ENCODE results near the gene ACTMAP. TPM values are rescaled to one million over a fixed set of nuclear protein-coding genes. Genes with fewer than 3 reads are reported as not detected.

The ACTMAP gene
- total RNA-seq, 1 experiment from 2014 or later: 17.8 TPM

DNA sequence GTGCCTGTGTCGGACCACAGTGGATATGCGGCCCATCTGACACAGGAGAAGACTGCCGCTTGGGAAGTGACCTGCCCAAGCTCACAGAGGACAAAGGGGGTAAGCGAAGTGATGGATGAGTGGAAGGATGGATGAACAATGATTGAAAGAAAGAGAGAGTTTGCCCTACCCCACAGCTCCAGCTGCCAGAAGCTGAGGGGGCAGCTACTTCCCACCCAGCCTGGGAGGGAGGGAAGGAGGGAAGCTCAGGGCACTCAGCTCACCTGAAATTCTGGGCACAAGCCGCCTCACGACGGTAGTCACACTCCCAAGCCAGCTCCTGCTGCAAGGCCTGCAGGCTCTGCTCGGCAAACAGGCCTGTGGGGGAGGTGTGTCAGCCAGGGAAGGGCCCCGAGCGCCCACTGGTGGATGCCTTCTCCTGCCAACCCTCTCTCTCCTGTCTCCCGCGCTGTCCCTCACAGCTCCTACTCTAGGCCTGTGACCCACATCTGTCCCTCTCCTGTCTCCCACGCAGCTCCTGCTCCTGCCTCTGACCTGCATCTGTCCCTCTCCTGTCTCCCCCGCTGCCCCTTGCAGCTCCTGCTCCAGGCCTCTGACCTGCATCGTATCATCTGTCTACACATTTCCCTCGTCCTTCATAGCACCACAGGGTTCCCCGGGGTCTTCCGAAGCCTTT is 47.8 kb downstream of the ACTMAP start:
- DNase-seq: no peak
- intact Hi-C loops (cut with micrococcal nuclease; ENCODE audit: unreplicated experiment): no loop called here
- no peak overlapping the region for H3K4me3 Mint-ChIP-seq (ENCODE audit: low read depth, unreplicated experiment)
- no peaks in the 10 kb centered on the region for H3K4me1 Mint-ChIP-seq (ENCODE audit: low read depth, unreplicated experiment)
- peaks cover 60% of the 10 kb centered on the region for H3K36me3 Mint-ChIP-seq (ENCODE audit: insufficient read depth, unreplicated experiment)
- no peaks in the 10 kb centered on the region for H3K9me3 Mint-ChIP-seq (ENCODE audit: low read depth, unreplicated experiment)
- no TSS peak for BruUV-seq (replicated peaks)
- no peak overlapping the region for H3K27ac Mint-ChIP-seq (ENCODE audit: unreplicated experiment)
- no peaks in the 10 kb centered on the region for H3K27me3 Mint-ChIP-seq (ENCODE audit: unreplicated experiment)
- TF ChIP-seq, protein P1, sequence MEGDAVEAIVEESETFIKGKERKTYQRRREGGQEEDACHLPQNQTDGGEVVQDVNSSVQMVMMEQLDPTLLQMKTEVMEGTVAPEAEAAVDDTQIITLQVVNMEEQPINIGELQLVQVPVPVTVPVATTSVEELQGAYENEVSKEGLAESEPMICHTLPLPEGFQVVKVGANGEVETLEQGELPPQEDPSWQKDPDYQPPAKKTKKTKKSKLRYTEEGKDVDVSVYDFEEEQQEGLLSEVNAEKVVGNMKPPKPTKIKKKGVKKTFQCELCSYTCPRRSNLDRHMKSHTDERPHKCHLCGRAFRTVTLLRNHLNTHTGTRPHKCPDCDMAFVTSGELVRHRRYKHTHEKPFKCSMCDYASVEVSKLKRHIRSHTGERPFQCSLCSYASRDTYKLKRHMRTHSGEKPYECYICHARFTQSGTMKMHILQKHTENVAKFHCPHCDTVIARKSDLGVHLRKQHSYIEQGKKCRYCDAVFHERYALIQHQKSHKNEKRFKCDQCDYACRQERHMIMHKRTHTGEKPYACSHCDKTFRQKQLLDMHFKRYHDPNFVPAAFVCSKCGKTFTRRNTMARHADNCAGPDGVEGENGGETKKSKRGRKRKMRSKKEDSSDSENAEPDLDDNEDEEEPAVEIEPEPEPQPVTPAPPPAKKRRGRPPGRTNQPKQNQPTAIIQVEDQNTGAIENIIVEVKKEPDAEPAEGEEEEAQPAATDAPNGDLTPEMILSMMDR (IDR thresholded peaks at IDR 0.05; ENCODE audit: unreplicated experiment): no peak
- CTCF ChIA-PET: no interaction called here

DNA sequence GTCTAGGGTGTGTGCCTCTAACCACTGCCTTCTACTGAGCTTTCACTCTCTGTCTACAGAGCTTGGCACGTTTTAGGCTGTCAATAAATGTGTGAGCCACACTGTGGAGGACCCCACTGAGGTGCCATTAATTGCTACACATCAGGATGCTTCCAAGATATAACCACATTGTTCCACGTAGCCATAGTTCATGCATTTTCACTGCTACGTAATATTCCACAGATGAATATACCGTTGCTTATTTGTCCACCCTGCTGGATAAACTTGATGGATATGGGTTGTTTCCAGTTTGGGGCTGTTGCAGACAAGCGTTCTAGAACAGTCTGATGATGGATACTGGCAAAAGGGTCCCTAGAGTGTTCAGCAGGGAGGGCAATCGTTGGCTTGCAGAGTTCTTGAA is 48.5 kb downstream of the ACTMAP start:
- Mint-ChIP-seq H3K27me3 (ENCODE audit: unreplicated experiment) (no peaks in the 10 kb centered on the region), H3K9me3 (ENCODE audit: low read depth, unreplicated experiment) (no peaks in the 10 kb centered on the region), H3K36me3 (ENCODE audit: insufficient read depth, unreplicated experiment) (peaks cover 61% of the 10 kb centered on the region), H3K27ac (ENCODE audit: unreplicated experiment) (no peak overlapping the region), H3K4me3 (ENCODE audit: low read depth, unreplicated experiment) (no peak overlapping the region), H3K4me1 (ENCODE audit: low read depth, unreplicated experiment) (no peaks in the 10 kb centered on the region)
- CTCF ChIA-PET: no interaction called here
- no peak for DNase-seq
- no TSS peak for BruUV-seq (replicated peaks)
- TF ChIP-seq, protein P1 (IDR thresholded peaks at IDR 0.05; ENCODE audit: unreplicated experiment): no peak
- intact Hi-C loops (cut with micrococcal nuclease; ENCODE audit: unreplicated experiment): no loop called here

DNA sequence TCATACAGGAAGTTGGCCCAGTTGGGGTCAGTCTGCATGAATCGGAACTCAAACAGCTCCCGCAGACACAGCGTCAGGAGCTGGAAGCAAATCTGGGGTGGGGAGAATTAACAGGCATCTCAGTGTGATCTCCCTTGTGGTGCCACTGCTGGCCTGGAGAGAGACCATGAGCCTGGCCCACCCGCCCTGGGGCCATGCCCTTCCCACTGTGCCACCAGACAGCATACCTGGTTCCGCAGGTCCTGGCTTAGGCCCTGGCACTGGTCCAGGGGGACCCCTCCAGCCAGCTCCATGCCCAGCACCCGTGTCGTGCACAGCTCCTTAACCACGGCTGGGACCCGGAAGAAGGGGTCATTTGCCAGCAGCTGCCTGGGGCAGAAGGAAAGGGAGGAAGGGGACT is 50.2 kb downstream of the ACTMAP start:
- Mint-ChIP-seq H3K4me1 (ENCODE audit: low read depth, unreplicated experiment) (no peaks in the 10 kb centered on the region), H3K27me3 (ENCODE audit: unreplicated experiment) (no peaks in the 10 kb centered on the region), H3K27ac (ENCODE audit: unreplicated experiment) (no peak overlapping the region), H3K4me3 (ENCODE audit: low read depth, unreplicated experiment) (no peak overlapping the region), H3K36me3 (ENCODE audit: insufficient read depth, unreplicated experiment) (peaks cover 59% of the 10 kb centered on the region), H3K9me3 (ENCODE audit: low read depth, unreplicated experiment) (no peaks in the 10 kb centered on the region)
- BruUV-seq (replicated peaks): no TSS peak
- CTCF ChIA-PET: no interaction called here
- DNase-seq: no peak
- TF ChIP-seq, protein P1 (IDR thresholded peaks at IDR 0.05; ENCODE audit: unreplicated experiment): no peak
- intact Hi-C loops (cut with micrococcal nuclease; ENCODE audit: unreplicated experiment): no loop called here

DNA sequence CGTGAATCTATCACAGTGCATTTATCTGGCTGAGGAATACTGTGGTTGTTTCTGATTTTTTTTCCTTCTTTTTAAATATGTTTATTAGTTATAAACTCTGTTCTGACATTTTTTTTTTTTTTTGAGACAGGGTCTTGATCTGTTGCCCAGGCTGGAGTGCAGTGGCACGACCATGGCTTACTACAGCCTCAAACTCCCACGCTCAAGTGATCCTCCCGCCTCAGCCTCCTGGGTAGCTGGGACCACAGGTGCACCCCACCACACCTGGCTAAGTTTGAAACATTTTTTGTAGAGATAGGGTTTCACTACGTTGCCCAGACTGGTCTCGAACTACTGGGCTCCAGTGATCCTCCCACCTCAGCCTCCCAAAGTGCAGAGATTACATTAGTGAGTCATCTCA is 53.3 kb downstream of the ACTMAP start:
- Mint-ChIP-seq H3K9me3 (ENCODE audit: low read depth, unreplicated experiment) (no peaks in the 10 kb centered on the region), H3K27me3 (ENCODE audit: unreplicated experiment) (no peaks in the 10 kb centered on the region), H3K36me3 (ENCODE audit: insufficient read depth, unreplicated experiment) (peaks cover 69% of the 10 kb centered on the region), H3K4me3 (ENCODE audit: low read depth, unreplicated experiment) (no peak overlapping the region), H3K4me1 (ENCODE audit: low read depth, unreplicated experiment) (no peaks in the 10 kb centered on the region), H3K27ac (ENCODE audit: unreplicated experiment) (no peak overlapping the region)
- CTCF ChIA-PET: no interaction called here
- BruUV-seq (replicated peaks): no TSS peak
- intact Hi-C loops (cut with micrococcal nuclease; ENCODE audit: unreplicated experiment): no loop called here
- TF ChIP-seq, protein P1 (IDR thresholded peaks at IDR 0.05; ENCODE audit: unreplicated experiment): no peak
- DNase-seq: no peak

Measured in Calu3 (cell line).